GM08714 (cell line): ENCODE data around the gene PLEKHH1.

ENCODE experiments used
- H3K4me3 ChIP-seq: fragments of 200-500 bp; sonication (Bioruptor generic); 2 replicates; pipeline ENCODE4 v1.5.1; 2014; ENCODE audit warnings: mild to moderate bottlenecking, low read length, inconsistent platforms
- ZNF274 ChIP-seq: IDR thresholded peaks from 2 replicates; pipeline ENCODE4 v1.6.1; 2012; ENCODE audit warnings: mild to moderate bottlenecking, low read depth, low read length

PLEKHH1 gene

GRCh38 chr14:67497216-67497615 is 35.9 kb upstream of the PLEKHH1 start:
- TF ChIP-seq ZNF274 = no peak
- H3K4me3 ChIP-seq = no peak overlapping the region

- no peak overlapping the region for H3K4me3 ChIP-seq
- no peak for TF ChIP-seq ZNF274
These were observed 35.4 kb upstream of the PLEKHH1 start for GRCh38 chr14:67497716-67498115.

- no peak for TF ChIP-seq ZNF274
- no peak overlapping the region for H3K4me3 ChIP-seq
These were observed 32.1 kb upstream of the PLEKHH1 start for GRCh38 chr14:67500981-67501380.

- no peak overlapping the region for H3K4me3 ChIP-seq
- no peak for TF ChIP-seq ZNF274
These were observed 31.4 kb upstream of the PLEKHH1 start for GRCh38 chr14:67501670-67502069.

GRCh38 chr14:67502867-67503266 is 30.2 kb upstream of the PLEKHH1 start:
- H3K4me3 ChIP-seq = no peak overlapping the region
- TF ChIP-seq ZNF274 = no peak

- H3K4me3 ChIP-seq = no peak overlapping the region
- TF ChIP-seq ZNF274 = no peak
These were observed 29.8 kb upstream of the PLEKHH1 start for GRCh38 chr14:67503331-67503730.

GRCh38 chr14:67505254-67505653 is 27.8 kb upstream of the PLEKHH1 start:
- TF ChIP-seq ZNF274 = no peak
- H3K4me3 ChIP-seq = no peak overlapping the region

- H3K4me3 ChIP-seq = no peak overlapping the region
- no peak for TF ChIP-seq ZNF274
These were observed 24.1 kb upstream of the PLEKHH1 start for GRCh38 chr14:67508956-67509355.

GRCh38 chr14:67510121-67510520 is 23.0 kb upstream of the PLEKHH1 start:
- no peak for TF ChIP-seq ZNF274
- H3K4me3 ChIP-seq = no peak overlapping the region

GRCh38 chr14:67510836-67511235 is 22.3 kb upstream of the PLEKHH1 start:
- H3K4me3 ChIP-seq = no peak overlapping the region
- TF ChIP-seq ZNF274 = no peak

- TF ChIP-seq ZNF274 = no peak
- no peak overlapping the region for H3K4me3 ChIP-seq
These were observed 20.4 kb upstream of the PLEKHH1 start for GRCh38 chr14:67512463-67513310.

GRCh38 chr14:67513631-67514108 is 19.4 kb upstream of the PLEKHH1 start:
- H3K4me3 ChIP-seq = no peak overlapping the region; the same call in 1 of the 2 replicates
- TF ChIP-seq ZNF274 = no peak

GRCh38 chr14:67514203-67514607 is 18.9 kb upstream of the PLEKHH1 start:
- TF ChIP-seq ZNF274 = no peak
- peak overlapping the region; percentile 63; the same call in 1 of the 2 replicates for H3K4me3 ChIP-seq

GRCh38 chr14:67514650-67515385 is 18.3 kb upstream of the PLEKHH1 start:
- no peak for TF ChIP-seq ZNF274
- H3K4me3 ChIP-seq = peak overlapping the region; percentile 63; the same call in 1 of the 2 replicates
